Gastrocnemius medialis (tissue), 4 donors: ENCODE measurements around the gene MFN1.

ENCODE experiments used
- POLR2A ChIP-seq, 2 donors: fragments of 450-650 bp; IDR thresholded peaks; one replicate each; pipeline ENCODE4 v1.6.1; 2017; ENCODE audit warnings: antibody characterized with exemption in 2 of 2, mild to moderate bottlenecking in 2 of 2, moderate library complexity in 2 of 2
- TF ChIP-seq, protein P1 (sequence below), 5 experiments: fragments of 450-650 bp in 3 of 5; fragments of 200-600 bp in 2 of 5; sonication (generic) in 2 of 5; IDR thresholded peaks in 4 of 5; conservative IDR thresholded peaks in 1 of 5; 1 replicate in 4 of 5; 2 replicates in 1 of 5; pipeline ENCODE4 v1.5.1; 2016 to 2019; ENCODE audit warnings: antibody characterized with exemption in 5 of 5, mild to moderate bottlenecking in 3 of 5, moderate library complexity in 3 of 5

GRCh38 chr3:179348325-179349013 lies 960 bp downstream of the MFN1 start:
- TF ChIP-seq, protein P1, sequence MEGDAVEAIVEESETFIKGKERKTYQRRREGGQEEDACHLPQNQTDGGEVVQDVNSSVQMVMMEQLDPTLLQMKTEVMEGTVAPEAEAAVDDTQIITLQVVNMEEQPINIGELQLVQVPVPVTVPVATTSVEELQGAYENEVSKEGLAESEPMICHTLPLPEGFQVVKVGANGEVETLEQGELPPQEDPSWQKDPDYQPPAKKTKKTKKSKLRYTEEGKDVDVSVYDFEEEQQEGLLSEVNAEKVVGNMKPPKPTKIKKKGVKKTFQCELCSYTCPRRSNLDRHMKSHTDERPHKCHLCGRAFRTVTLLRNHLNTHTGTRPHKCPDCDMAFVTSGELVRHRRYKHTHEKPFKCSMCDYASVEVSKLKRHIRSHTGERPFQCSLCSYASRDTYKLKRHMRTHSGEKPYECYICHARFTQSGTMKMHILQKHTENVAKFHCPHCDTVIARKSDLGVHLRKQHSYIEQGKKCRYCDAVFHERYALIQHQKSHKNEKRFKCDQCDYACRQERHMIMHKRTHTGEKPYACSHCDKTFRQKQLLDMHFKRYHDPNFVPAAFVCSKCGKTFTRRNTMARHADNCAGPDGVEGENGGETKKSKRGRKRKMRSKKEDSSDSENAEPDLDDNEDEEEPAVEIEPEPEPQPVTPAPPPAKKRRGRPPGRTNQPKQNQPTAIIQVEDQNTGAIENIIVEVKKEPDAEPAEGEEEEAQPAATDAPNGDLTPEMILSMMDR (IDR thresholded peaks at IDR 0.05 in 4 of 5, conservative IDR thresholded peaks at IDR 0.05 in 1 of 5), result no peak
- TF ChIP-seq POLR2A (IDR thresholded peaks at IDR 0.05), result no peak
